Measurements from ENCODE around the gene CLPTM1L.

- TF ChIP-seq EP300 (IDR thresholded peaks at IDR 0.05) = no peak
- no peak for TF ChIP-seq POLR2A (IDR thresholded peaks at IDR 0.05)
- TF ChIP-seq, protein P1, sequence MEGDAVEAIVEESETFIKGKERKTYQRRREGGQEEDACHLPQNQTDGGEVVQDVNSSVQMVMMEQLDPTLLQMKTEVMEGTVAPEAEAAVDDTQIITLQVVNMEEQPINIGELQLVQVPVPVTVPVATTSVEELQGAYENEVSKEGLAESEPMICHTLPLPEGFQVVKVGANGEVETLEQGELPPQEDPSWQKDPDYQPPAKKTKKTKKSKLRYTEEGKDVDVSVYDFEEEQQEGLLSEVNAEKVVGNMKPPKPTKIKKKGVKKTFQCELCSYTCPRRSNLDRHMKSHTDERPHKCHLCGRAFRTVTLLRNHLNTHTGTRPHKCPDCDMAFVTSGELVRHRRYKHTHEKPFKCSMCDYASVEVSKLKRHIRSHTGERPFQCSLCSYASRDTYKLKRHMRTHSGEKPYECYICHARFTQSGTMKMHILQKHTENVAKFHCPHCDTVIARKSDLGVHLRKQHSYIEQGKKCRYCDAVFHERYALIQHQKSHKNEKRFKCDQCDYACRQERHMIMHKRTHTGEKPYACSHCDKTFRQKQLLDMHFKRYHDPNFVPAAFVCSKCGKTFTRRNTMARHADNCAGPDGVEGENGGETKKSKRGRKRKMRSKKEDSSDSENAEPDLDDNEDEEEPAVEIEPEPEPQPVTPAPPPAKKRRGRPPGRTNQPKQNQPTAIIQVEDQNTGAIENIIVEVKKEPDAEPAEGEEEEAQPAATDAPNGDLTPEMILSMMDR (IDR thresholded peaks at IDR 0.05) = no peak
Measured at GRCh38 chr5:1276930-1277329, 68.0 kb downstream of the CLPTM1L start.

Measured in tibial nerve (tissue), 4 donors.